Measurements from ENCODE around the gene MAGEF1.

DNA sequence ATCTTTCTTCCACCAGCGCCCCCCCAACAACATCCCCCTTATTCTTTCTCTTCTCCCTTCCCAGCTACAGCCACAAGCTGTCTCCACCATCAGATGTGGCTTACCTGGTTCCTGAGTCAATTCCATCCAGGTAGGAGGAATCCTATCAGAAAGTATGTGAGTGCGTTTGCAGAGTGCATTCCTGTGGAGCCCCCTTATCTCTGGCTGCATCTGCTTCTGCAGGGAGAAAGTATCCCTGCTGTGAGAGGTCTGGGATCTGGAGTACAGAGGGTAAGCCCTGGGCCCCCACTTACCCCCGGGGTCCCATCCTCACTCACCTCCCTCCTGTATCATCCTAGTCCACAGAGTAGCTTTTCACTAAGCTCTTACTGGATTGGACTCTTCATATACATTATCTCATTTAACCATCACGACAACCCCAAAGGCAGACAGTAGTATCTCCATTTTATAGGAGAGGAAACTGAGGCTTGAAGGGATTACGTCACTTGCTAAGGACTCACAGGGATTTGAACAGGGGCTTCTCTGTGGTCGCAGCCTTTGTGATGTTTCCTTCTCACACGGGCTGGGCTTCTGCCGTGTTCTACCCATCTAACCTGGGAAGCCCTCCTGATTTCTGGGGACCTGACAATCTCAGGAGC lies 22.2 kb upstream of the MAGEF1 start:
- TF ChIP-seq, protein P1, sequence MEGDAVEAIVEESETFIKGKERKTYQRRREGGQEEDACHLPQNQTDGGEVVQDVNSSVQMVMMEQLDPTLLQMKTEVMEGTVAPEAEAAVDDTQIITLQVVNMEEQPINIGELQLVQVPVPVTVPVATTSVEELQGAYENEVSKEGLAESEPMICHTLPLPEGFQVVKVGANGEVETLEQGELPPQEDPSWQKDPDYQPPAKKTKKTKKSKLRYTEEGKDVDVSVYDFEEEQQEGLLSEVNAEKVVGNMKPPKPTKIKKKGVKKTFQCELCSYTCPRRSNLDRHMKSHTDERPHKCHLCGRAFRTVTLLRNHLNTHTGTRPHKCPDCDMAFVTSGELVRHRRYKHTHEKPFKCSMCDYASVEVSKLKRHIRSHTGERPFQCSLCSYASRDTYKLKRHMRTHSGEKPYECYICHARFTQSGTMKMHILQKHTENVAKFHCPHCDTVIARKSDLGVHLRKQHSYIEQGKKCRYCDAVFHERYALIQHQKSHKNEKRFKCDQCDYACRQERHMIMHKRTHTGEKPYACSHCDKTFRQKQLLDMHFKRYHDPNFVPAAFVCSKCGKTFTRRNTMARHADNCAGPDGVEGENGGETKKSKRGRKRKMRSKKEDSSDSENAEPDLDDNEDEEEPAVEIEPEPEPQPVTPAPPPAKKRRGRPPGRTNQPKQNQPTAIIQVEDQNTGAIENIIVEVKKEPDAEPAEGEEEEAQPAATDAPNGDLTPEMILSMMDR (IDR thresholded peaks at IDR 0.05; ENCODE audit: low read depth, low read length) = no peak
- TF ChIP-seq EZH2phosphoT487 (IDR thresholded peaks at IDR 0.05; ENCODE audit: low read depth) = no peak

Data from OCI-LY3 (cell line).